ENCODE data around the gene DDX1.

DNA sequence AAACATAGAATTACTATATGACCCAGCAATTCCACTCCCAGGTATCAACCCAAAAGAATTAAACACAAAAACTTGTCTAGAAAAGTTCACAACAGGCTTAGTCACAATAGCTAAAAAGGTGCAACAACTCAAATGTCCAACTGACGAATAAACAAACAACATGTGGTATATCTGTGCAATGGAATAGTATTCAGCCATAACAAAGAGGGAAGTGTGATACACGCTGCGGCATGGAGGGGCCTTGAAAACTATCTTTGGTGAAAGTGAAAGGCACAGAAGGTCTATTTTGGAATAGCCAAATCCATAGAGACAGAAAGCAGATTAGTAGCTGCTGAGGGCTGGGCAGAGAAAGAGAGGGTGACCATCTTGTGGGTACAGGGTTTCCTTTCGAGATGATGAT lies 72.1 kb downstream of the DDX1 start:
- TF ChIP-seq, protein P1, sequence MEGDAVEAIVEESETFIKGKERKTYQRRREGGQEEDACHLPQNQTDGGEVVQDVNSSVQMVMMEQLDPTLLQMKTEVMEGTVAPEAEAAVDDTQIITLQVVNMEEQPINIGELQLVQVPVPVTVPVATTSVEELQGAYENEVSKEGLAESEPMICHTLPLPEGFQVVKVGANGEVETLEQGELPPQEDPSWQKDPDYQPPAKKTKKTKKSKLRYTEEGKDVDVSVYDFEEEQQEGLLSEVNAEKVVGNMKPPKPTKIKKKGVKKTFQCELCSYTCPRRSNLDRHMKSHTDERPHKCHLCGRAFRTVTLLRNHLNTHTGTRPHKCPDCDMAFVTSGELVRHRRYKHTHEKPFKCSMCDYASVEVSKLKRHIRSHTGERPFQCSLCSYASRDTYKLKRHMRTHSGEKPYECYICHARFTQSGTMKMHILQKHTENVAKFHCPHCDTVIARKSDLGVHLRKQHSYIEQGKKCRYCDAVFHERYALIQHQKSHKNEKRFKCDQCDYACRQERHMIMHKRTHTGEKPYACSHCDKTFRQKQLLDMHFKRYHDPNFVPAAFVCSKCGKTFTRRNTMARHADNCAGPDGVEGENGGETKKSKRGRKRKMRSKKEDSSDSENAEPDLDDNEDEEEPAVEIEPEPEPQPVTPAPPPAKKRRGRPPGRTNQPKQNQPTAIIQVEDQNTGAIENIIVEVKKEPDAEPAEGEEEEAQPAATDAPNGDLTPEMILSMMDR (optimal IDR thresholded peaks at IDR 0.05 in 1 of 3, IDR thresholded peaks at IDR 0.05 in 1 of 3, conservative IDR thresholded peaks at IDR 0.05 in 1 of 3; ENCODE audit: extremely low read depth in 1 of 3, insufficient read depth in 2 of 3, low read length in 3 of 3) = no peak
- TF ChIP-seq EZH2 (IDR thresholded peaks at IDR 0.05; ENCODE audit: low read length) = no peak

Measured in keratinocyte (primary cell).